Measurements from ENCODE around the gene LCTL. TPM values are rescaled to one million over a fixed set of nuclear protein-coding genes. Genes with fewer than 3 reads are reported as not detected.

Gene LCTL
- total and polyA plus RNA-seq, 2 of the 8 experiments (the other 6 are each of a cell fraction or from before 2014, with no cell fraction given) = 5.5 to 6.2 TPM

- ChIA-PET CTCF (ENCODE audit: partially characterized antibody) (interaction anchor here (0.7 to 4.4 kb wide), 15 partner anchors 10 to 264 kb away, joined by 3 to 24 read pairs (median 5); no protein-coding TSS in a partner anchor), POLR2A (ENCODE audit: partially characterized antibody) (interaction anchor here (0.7 to 0.9 kb wide), 3 partner anchors 19 to 817 kb away, joined by 3 read pairs; no protein-coding TSS in a partner anchor)
- Histone ChIP-seq H3K23ac (ENCODE audit: insufficient read length) (no peak overlapping the region), H3K9ac (replicated peaks in 1 of 4; ENCODE audit: extremely low read depth in 1 of 4, low read depth in 3 of 4, low read length in 3 of 4) (no peak overlapping the region), H3K36me3 (ENCODE audit: control insufficient read depth in 2 of 4, insufficient read depth in 4 of 4, low read length in 3 of 4) (no peaks in the 10 kb centered on the region), H2AK5ac (ENCODE audit: low read depth, low read length) (no peak overlapping the region), H3K27me3 (replicated peaks in 1 of 4; ENCODE audit: control insufficient read depth in 3 of 4, extremely low read depth in 1 of 4, insufficient read depth in 3 of 4, low read length in 3 of 4) (no peaks in the 10 kb centered on the region), H2BK120ac (replicated peaks; ENCODE audit: low read depth, low read length) (no peak overlapping the region), H3K14ac (ENCODE audit: insufficient read length) (no peak overlapping the region), H2BK20ac (ENCODE audit: low read length) (no peak overlapping the region), H3K4me3 (ENCODE audit: extremely low read depth in 1 of 4, insufficient read depth in 2 of 4, low read depth in 3 of 4, low read length in 4 of 4) (no peak overlapping the region), H3K79me1 (ENCODE audit: low read depth, low read length) (no peaks in the 10 kb centered on the region), H4K20me1 (replicated peaks in 1 of 2; ENCODE audit: control insufficient read depth in 1 of 2, insufficient read depth in 2 of 2, low read length in 2 of 2) (no peaks in the 10 kb centered on the region), H3K4me1 (replicated peaks in 1 of 4; ENCODE audit: control insufficient read depth in 3 of 4, insufficient read depth in 4 of 4, low read length in 3 of 4) (no peaks in the 10 kb centered on the region), H3K9me3 (ENCODE audit: insufficient read depth in 2 of 2, low read depth in 1 of 2, low read length in 1 of 2) (no peaks in the 10 kb centered on the region), H2AFZ (ENCODE audit: low read length) (no peak overlapping the region), H3K79me2 (ENCODE audit: control insufficient read depth in 1 of 2, insufficient read depth in 2 of 2, low read length in 2 of 2) (no peaks in the 10 kb centered on the region), H3K27ac (ENCODE audit: low read depth, low read length) (no peak overlapping the region), H2BK12ac (ENCODE audit: low read depth, low read length) (no peak overlapping the region), H3K56ac (replicated peaks; ENCODE audit: insufficient read length, low read depth, low read length) (no peak overlapping the region), H4K5ac (ENCODE audit: insufficient read length, low read depth, low read length) (no peak overlapping the region), H2BK15ac (ENCODE audit: low read length) (no peak overlapping the region), H3K18ac (ENCODE audit: extremely low read depth, low read length) (no peak overlapping the region), H4K8ac (ENCODE audit: extremely low read depth, insufficient read depth, low read length) (no peak overlapping the region), H2BK5ac (ENCODE audit: low read depth, low read length) (no peak overlapping the region), H3K4me2 (ENCODE audit: insufficient read depth in 1 of 2, low read depth in 2 of 2, low read length in 2 of 2) (no peak overlapping the region), H3K23me2 (ENCODE audit: low read depth, low read length) (no peaks in the 10 kb centered on the region; the same call in 1 of the 2 replicates), H3K4ac (replicated peaks; ENCODE audit: insufficient read length, low read depth, low read length) (no peak overlapping the region), H4K91ac (replicated peaks; ENCODE audit: insufficient read length, low read length) (no peak overlapping the region)
- no peak for DNase-seq (ENCODE audit: low read depth in 1 of 2, low spot score in 2 of 2)
- no peak for FAIRE-seq
- WGBS, 2 experiments (ENCODE audit: extremely low coverage in 1 of 2, insufficient coverage in 1 of 2, insufficient read length in 1 of 2, insufficient replicate concordance in 2 of 2, low coverage in 1 of 2, low lambda C conversion rate in 2 of 2, missing lambda C conversion rate in 1 of 2) = 82% methylated on average over 11 of the region's 13 CpGs; no CpG with 5 or more reads in 1 of the 2 experiments
- no peak for TF ChIP-seq CREB1 (IDR thresholded peaks at IDR 0.05)
- no peak for TF ChIP-seq KDM5A (IDR thresholded peaks at IDR 0.05; ENCODE audit: low read length)
- TF ChIP-seq SIRT6 (IDR thresholded peaks at IDR 0.05; ENCODE audit: low read length) = no peak
- no peak for TF ChIP-seq CBX5 (IDR thresholded peaks at IDR 0.05; ENCODE audit: low read depth, low read length)
- TF ChIP-seq SP2 (IDR thresholded peaks at IDR 0.05; ENCODE audit: low read length) = no peak
- TF ChIP-seq ATF3 (IDR thresholded peaks at IDR 0.05; ENCODE audit: insufficient read depth, low read depth, low read length) = no peak
- no peak for TF ChIP-seq TCF12 (IDR thresholded peaks at IDR 0.05; ENCODE audit: low read depth, low read length)
- no peak for TF ChIP-seq EZH2 (IDR thresholded peaks at IDR 0.05; ENCODE audit: low read depth, low read length, severe bottlenecking)
- no peak for TF ChIP-seq ATF2 (IDR thresholded peaks at IDR 0.05; ENCODE audit: low read length)
- no peak for TF ChIP-seq FOSL1 (IDR thresholded peaks at IDR 0.05; ENCODE audit: insufficient read depth, low read depth, low read length)
- TF ChIP-seq RFX5 (IDR thresholded peaks at IDR 0.05; ENCODE audit: borderline replicate concordance, low read depth, low read length) = no peak
Measured at GRCh38 chr15:66599536-66600239, 33.9 kb upstream of the LCTL start.

Measured in H1 (cell line).